OCI-LY7 (cell line): Measurements from ENCODE around the gene LSAMP. TPM values are rescaled to one million over a fixed set of nuclear protein-coding genes. Genes with fewer than 3 reads are reported as not detected.

Experiments
- BruUV-seq: library from RNA; stranded (reverse); fragments of 400-500 nt; replicated peaks from 2 replicates; lab custom pipeline; 2021; lab: Mats Ljungman, UMichigan
- CTCF ChIA-PET: fragments of 300-600 bp; sonication (Branson Sonifier 250); formaldehyde crosslinking; loops from one replicate; lab custom pipeline; 2022; ENCODE audit warnings: antibody characterized with exemption; ENCODE audit not compliant: unreplicated experiment; lab: Charles Lee
- POLR2A ChIA-PET: fragments of 300-600 bp; sonication (Branson Sonifier 250); formaldehyde crosslinking; loops from one replicate; lab custom pipeline; 2022; ENCODE audit warnings: antibody characterized with exemption; lab: Charles Lee
- DNase-seq: peaks from one replicate; pipeline ENCODE4 v3.0.0-alpha.2; 2015; ENCODE audit warnings: low spot score
- H2AFZ ChIP-seq: fragments of 200-600 bp; sonication (generic), shearing (Covaris generic); 2 replicates; pipeline ENCODE4 v1.6.1; 2014; ENCODE audit warnings: mild to moderate bottlenecking, antibody characterized with exemption, low read length, moderate library complexity
- H3K27ac ChIP-seq: fragments of 200-600 bp; sonication (generic); 2 replicates; pipeline ENCODE4 v1.5.1; 2014; ENCODE audit warnings: mixed run types, low read depth, mild to moderate bottlenecking, moderate library complexity, low read length, inconsistent platforms; ENCODE audit not compliant: poor library complexity, severe bottlenecking
- H3K36me3 ChIP-seq: fragments of 200-600 bp; sonication (generic); 2 replicates; pipeline ENCODE4 v1.6.1; 2014; ENCODE audit warnings: mild to moderate bottlenecking, antibody characterized with exemption, low read length, moderate library complexity, mixed read lengths; ENCODE audit not compliant: insufficient read depth
- H3K4me1 ChIP-seq: fragments of 200-600 bp; sonication (generic); 2 replicates; pipeline ENCODE4 v1.5.1; 2014; ENCODE audit warnings: mild to moderate bottlenecking, low read length; ENCODE audit not compliant: insufficient read depth, poor library complexity, severe bottlenecking
- H3K4me2 ChIP-seq: fragments of 200-600 bp; sonication (generic); 2 replicates; pipeline ENCODE4 v1.6.1; 2014; ENCODE audit warnings: mild to moderate bottlenecking, low read length
- H3K4me3 ChIP-seq: fragments of 200-600 bp; sonication (generic); 2 replicates; pipeline ENCODE4 v1.5.1; 2014; ENCODE audit warnings: mild to moderate bottlenecking, low read depth, low read length; ENCODE audit not compliant: poor library complexity, severe bottlenecking
- H3K79me2 ChIP-seq: fragments of 200-600 bp; sonication (generic); 2 replicates; pipeline ENCODE4 v1.6.1; 2016; ENCODE audit warnings: low read depth, mild to moderate bottlenecking, low read length, moderate library complexity, mixed read lengths; ENCODE audit not compliant: insufficient read depth
- H3K9me2 ChIP-seq: fragments of 200-600 bp; sonication (generic); 2 replicates; pipeline ENCODE4 v1.6.1; 2016; ENCODE audit warnings: mild to moderate bottlenecking, low read length, mixed read lengths; ENCODE audit not compliant: insufficient read depth
- H3K9me3 ChIP-seq: fragments of 200-600 bp; sonication (generic); 2 replicates; pipeline ENCODE4 v1.6.1; 2014; ENCODE audit warnings: mild to moderate bottlenecking, mixed run types, low read length, mixed read lengths
- H4K20me1 ChIP-seq: fragments of 200-600 bp; sonication (generic); 2 replicates; pipeline ENCODE4 v1.6.1; 2014; ENCODE audit warnings: mild to moderate bottlenecking, antibody characterized with exemption, low read length, moderate library complexity, mixed read lengths; ENCODE audit not compliant: insufficient read depth
- CTCF ChIP-seq: fragments of 200-600 bp; sonication (generic); conservative IDR thresholded peaks from 2 replicates; pipeline ENCODE4 v1.5.1; 2014; ENCODE audit warnings: mild to moderate bottlenecking, antibody characterized with exemption, low read length, moderate library complexity, mixed read lengths
- EZH2phosphoT487 ChIP-seq: fragments of 200-600 bp; sonication (generic); IDR thresholded peaks from 2 replicates; pipeline ENCODE4 v1.6.1; 2018; ENCODE audit warnings: low read depth, borderline replicate concordance, mild to moderate bottlenecking, mixed run types, antibody characterized with exemption, low read length, moderate library complexity, mixed read lengths
- intact Hi-C: fragments of 100-400 bp; cut with micrococcal nuclease; formaldehyde crosslinking; loops from one replicate; pipeline ENCODE4 v1.10.0; 2022; ENCODE audit not compliant: unreplicated experiment
- total RNA-seq, 2 experiments: library from RNA; depleted of rRNA in 1 of 2; stranded (reverse); fragments of >200 nt in 1 of 2; shearing (Covaris generic) in 1 of 2; gene quantifications; 2 replicates each; pipeline ENCODE4 v1.2.3, GENCODE V29; 2014 to 2022

LSAMP gene
- total RNA-seq, 2 experiments from 2014 or later: 1.4 TPM; not detected in 1

- peak; percentile 43 for DNase-seq
- POLR2A ChIA-PET: no interaction called here
- no peak for TF ChIP-seq EZH2phosphoT487
- peak; percentile 93 for TF ChIP-seq CTCF
- Histone ChIP-seq H3K4me2 (no peak overlapping the region), H3K9me3 (no peaks in the 10 kb centered on the region), H3K27ac (no peak overlapping the region), H3K4me3 (no peak overlapping the region), H2AFZ (no peak overlapping the region), H3K36me3 (no peaks in the 10 kb centered on the region), H4K20me1 (no peaks in the 10 kb centered on the region), H3K9me2 (no peaks in the 10 kb centered on the region), H3K79me2 (no peaks in the 10 kb centered on the region), H3K4me1 (no peaks in the 10 kb centered on the region)
- intact Hi-C loops: loop anchor here (1.0 kb wide), 1 partner anchor 618 kb away; no protein-coding TSS in a partner anchor
- CTCF ChIA-PET: no interaction called here
- no TSS peak for BruUV-seq
Observed at GRCh38 chr3:116140100-116140689, 305.1 kb downstream of the LSAMP start.

GRCh38 chr3:116139641-116140040, 305.6 kb downstream of the LSAMP start:
- no peaks in the 10 kb centered on the region for H3K4me1 ChIP-seq
- H3K79me2 ChIP-seq: no peaks in the 10 kb centered on the region
- H2AFZ ChIP-seq: no peak overlapping the region
- BruUV-seq: no TSS peak
- H3K36me3 ChIP-seq: no peaks in the 10 kb centered on the region
- no peak overlapping the region for H3K4me3 ChIP-seq
- no peaks in the 10 kb centered on the region for H4K20me1 ChIP-seq
- intact Hi-C loops: loop anchor here (1.0 kb wide), 1 partner anchor 619 kb away; no protein-coding TSS in a partner anchor
- DNase-seq: no peak
- no peak overlapping the region for H3K27ac ChIP-seq
- H3K9me2 ChIP-seq: no peaks in the 10 kb centered on the region
- no peak for TF ChIP-seq CTCF
- TF ChIP-seq EZH2phosphoT487: no peak
- CTCF ChIA-PET: no interaction called here
- POLR2A ChIA-PET: no interaction called here
- H3K4me2 ChIP-seq: no peak overlapping the region
- no peaks in the 10 kb centered on the region for H3K9me3 ChIP-seq

- no peaks in the 10 kb centered on the region for H3K4me1 ChIP-seq
- POLR2A ChIA-PET: interaction anchor here (2.0 kb wide), 1 partner anchor 10 kb away, joined by 4 read pairs; no protein-coding TSS in a partner anchor
- H3K27ac ChIP-seq: no peak overlapping the region
- no peak overlapping the region for H2AFZ ChIP-seq
- intact Hi-C loops: no loop called here
- CTCF ChIA-PET: no interaction called here
- BruUV-seq: no TSS peak
- no peak overlapping the region for H3K4me3 ChIP-seq
- TF ChIP-seq CTCF (no peak), EZH2phosphoT487 (no peak)
- H3K4me2 ChIP-seq: no peak overlapping the region
- no peaks in the 10 kb centered on the region for H3K36me3 ChIP-seq
- DNase-seq: no peak
- H3K79me2 ChIP-seq: no peaks in the 10 kb centered on the region
- no peaks in the 10 kb centered on the region for H3K9me2 ChIP-seq
- H3K9me3 ChIP-seq: no peaks in the 10 kb centered on the region
- no peaks in the 10 kb centered on the region for H4K20me1 ChIP-seq
Observed at GRCh38 chr3:116135457-116136085, 309.7 kb downstream of the LSAMP start.
